Activated effector memory CD4-positive, alpha-beta T cell treated with anti-CD3 and anti-CD28 coated beads, Interleukin-2, amount 50 U/mL, for 16 hours (primary cell): ENCODE measurements around the gene KRTAP1-5.
"Not testable (repeated sequence)": the region's sequence is repeated elsewhere in the genome, so short reads cannot be mapped to it uniquely, and the experiment has no call there.

Experiments
- DNase-seq: peaks from one replicate; pipeline ENCODE4 v3.0.0-alpha.2; 2020

KRTAP1-5 gene, protein sequence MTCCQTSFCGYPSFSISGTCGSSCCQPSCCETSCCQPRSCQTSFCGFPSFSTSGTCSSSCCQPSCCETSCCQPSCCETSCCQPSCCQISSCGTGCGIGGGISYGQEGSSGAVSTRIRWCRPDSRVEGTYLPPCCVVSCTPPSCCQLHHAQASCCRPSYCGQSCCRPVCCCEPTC

DNA sequence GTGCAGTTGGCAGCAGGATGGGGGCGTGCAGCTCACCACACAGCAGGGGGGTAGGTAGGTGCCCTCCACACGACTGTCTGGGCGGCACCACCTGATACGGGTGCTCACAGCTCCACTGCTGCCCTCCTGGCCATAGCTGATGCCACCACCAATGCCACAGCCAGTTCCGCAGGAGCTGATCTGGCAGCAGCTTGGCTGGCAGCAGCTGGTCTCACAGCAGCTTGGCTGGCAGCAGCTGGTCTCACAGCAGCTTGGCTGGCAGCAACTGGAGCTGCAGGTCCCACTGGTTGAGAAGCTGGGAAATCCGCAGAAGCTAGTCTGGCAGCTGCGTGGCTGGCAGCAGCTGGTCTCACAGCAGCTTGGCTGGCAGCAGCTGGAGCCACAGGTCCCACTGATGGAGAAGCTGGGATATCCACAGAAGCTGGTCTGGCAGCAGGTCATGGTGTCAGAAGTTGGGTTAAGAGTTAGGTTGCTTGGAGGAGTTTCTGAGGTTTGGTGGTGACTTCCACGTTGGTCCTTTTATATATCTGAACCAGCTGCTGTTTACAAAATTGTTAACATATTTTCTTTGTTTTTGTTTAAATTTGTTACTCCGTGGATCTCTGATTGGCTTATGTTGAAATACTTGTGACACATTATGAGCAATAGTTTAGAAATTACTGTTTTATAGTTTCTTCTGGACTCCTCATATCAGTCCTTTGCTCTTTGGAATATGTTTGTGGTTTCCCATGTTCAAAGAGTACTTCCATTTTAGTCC is at the start of gene KRTAP1-5:
Gene KRTAP1-5, minus strand, starts transcription at position 494 of the 757 bp plus-strand sequence. Its CDS starts 53 bp downstream, at position 441.
- DNase-seq = no peak

DNA sequence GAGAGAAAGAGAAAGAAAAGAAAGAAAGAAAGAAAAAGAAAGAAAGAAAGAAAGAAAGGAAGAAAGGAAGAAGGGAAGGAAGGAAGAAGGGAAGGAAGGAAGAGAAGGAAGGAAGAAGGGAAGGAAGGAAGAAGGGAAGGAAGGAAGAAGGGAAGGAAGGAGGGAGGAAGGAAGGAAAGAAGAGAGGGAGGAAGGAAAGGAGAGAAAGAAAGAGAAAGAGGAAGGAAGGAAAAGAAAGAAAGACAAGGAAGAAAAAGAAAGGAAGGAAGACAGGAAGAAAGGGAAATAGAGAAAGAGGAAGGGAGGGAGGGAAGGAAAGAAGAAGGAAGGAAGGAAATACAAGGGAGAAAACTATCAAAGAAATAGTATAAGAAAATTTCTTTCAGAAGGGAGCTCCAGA is 49.8 kb upstream of the KRTAP1-5 start:
- DNase-seq = no peak

DNA sequence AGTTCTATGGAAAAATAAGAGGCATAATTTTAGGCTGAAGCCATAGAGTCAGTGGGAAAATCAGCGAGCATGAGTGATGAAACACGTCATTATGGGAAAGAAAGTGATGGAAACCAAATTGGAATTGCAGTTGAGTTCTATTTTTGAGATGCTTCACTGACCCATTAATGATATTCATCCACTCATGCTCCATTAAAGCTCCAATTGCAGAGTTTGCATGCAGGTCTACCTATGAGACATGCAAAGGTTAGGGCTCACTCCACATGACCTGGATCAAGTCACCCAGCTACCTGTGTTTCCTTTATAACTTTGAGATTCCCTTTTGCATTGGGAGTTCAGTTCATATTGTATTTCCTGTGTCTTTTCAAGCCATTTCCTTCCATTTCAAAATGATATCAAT is 46.7 kb upstream of the KRTAP1-5 start:
- no peak for DNase-seq

DNA sequence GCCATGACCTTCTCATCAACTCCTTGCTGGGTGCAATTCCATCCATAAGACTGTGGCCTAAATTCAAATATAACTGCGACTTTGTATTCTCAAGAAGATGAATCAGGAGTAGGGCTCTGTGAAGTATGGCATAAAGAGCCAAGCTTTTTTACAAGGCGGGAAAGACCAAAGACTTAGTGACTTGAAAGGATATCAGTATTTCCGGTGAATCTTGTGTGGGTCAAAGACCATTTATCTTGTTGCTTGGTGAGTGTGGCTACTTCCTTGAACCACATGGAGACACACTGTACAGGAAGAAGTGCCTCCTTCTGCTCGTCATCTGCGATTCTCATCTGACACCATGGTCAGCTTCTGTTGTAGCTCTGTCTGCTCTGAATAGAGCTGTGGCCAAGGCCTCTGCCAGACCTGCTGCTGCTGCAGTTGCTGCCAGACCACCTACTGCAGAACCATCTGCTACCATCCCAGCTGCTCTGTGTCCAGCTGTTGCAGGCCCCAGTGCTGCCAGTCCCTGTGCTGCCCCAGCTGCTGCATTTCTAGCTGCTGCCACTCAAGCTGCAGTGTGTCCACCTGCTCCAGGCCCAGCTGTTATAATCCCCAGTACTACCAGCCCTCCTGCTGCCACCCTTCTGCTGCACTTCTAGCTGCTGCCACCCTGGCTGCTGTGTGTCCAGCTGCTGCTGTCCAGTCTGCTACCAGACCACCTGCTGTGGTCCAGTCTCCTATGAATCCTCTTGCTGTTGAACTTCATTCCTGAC is 44.8 kb upstream of the KRTAP1-5 start:
- no peak for DNase-seq

DNA sequence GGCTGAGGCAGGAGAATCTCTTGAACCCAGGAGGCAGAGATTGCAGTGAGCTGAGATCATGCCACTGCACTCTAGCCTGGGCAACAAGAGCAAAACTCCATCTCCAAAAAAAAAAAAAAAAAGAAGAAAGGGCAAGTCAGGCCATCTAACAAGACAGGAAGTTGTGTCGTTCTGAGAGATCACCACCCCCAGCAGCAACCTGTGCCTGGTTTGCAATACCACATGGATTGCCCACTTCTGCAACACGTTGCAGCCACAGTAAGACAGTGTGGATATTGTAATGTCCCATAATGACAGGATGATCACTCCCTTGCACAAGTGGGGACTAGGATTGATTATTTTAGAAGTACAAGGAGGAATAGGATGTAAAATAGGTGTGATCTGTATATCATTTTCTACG is 42.0 kb upstream of the KRTAP1-5 start:
- DNase-seq = no peak

DNA sequence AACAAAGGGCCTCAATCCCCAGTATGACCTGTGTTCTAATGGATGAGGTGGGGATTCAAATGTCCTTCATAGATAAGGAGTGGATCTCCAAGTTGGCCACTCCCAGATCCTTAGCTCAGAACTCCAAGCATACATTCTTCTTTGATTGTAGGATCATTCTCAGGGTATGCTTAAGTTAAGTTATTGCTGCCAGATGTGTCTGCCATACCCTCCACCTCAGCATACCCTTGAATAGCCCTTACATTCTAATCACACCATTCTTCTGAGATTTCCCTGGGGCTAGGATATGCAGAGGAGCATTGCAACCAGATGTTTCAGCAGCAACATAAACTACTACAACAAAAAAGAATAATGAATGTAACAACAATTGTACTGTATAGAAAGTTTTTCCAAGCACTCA is 40.3 kb upstream of the KRTAP1-5 start:
- no peak for DNase-seq

DNA sequence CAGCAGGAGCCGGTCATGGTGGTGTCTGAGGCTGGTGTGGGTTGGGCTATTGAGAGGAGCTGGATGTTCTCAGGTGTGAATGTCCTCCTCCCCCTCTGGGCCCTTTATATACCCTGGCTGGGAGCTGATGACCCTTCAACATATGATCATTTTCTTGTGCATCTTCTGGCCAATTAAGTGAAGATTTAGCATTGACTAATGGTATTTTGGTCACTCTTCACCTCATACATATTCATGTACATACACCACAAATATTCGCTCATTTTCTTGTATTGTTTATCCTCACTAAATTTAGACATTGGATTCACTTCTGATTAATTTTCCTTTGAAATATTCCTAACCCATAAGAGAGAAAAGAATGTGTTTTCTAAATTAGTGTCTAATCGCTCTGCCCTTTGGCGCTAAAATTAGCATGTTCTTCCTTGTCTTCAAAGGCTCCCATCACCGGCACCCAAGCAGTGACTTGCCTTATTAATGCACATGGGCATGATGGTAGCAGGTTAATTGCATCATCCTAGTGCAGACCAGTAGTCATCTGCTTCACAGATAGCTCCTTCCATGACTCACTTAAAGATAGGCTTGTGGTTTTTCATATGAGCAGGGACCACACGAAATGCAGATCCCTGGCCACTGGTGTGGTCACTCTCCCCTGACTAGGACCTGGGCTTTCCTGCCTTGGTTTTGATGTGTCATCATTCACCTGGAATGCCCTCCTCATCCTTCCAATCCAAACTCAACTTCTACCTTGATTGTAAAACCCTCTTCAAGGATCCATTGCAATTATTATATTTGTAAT is 39.0 kb upstream of the KRTAP1-5 start, which contains the start of gene KRTAP2-4:
Gene KRTAP2-4, minus strand, starts transcription at position 51 of the 796 bp plus-strand sequence. Its CDS starts 34 bp downstream, at position 17.
- DNase-seq = no peak

DNA sequence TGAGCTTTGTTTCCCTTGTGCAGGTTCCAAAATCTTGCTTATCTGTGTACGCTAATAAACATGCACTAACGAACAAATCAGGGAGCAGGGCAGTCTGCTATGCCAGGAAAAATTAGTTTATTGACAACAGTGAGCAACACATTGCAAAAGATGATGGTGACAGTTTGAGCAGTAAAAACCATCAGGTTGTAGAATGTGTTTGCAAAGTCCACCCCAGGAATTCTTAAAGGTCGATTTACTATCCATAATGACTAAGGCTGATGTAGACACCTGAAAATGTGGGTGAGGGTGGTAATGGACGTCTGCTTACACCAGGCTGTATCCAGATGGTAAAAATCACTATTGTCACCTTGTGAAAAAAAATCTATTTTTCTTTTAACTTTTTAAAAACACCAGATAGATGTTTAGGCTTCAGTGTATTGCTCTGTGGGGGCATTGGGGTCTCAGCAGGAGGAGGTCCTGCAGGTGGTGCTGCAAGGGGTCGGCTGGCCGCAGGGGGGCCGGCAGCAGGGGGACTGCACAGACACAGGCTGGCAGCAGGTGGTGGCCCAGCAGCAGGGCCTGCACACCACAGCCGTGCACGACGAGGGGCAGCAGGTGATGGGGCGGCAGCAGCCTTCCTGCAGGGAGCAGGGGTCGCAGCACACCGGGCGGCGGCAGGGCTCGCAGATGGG is 38.1 kb upstream of the KRTAP1-5 start:
- not testable (repeated sequence) for DNase-seq

DNA sequence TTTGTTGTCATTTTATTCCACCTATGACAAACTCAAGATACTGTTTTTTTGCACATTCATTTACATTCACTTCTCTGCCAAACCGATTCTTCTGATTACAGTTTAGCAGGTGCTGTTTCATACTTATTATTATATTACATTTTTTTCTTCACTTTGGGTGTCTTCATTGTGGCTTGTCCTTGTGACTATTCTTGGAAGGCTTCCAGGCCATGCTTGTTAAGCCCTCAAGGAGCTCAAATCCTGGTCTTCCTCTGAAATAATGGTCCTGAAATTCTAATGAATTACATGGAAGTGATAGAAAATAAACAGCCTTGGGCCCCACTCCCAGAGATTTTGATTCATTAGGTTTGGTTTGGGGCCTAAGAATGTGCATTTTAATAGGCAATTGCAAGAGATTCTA is 37.3 kb upstream of the KRTAP1-5 start:
- DNase-seq = no peak

DNA sequence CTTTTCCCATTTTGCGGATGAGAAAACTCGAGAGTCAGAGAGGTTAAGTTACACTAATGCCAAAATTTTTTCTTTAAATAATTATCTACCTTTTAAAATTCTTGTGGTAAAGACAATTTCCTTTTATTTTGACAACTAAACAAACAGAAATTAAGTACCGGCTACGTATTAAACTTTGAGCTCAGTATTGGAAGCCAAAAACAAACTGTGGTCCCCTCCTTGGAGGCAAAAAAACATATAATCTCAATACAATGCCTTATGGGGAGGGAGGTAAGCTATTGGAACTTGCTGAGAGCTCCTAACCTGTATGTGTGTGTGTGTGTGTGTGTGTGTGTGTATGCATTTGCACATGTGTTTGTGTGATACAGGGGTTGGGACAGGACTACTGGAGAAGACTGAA is 36.4 kb upstream of the KRTAP1-5 start:
- DNase-seq = no peak

DNA sequence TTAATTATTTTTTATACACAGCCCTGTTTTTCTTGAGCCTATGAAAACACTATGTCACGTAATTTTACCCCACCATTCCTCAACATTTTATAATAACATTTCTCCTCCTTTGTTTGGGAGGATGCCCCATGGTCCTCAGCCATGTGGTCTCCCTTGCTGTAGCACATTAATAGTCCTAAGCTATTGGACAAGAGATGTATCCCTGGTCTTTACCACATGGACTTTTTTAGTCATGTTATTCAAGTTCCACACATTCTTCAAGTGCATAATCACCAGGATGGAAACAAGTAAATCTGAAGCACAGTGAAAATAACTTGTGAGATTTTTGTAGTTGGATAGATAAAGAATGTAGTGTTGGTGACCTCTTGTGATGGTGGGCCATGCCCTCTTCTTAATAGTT is 35.0 kb upstream of the KRTAP1-5 start:
- no peak for DNase-seq

DNA sequence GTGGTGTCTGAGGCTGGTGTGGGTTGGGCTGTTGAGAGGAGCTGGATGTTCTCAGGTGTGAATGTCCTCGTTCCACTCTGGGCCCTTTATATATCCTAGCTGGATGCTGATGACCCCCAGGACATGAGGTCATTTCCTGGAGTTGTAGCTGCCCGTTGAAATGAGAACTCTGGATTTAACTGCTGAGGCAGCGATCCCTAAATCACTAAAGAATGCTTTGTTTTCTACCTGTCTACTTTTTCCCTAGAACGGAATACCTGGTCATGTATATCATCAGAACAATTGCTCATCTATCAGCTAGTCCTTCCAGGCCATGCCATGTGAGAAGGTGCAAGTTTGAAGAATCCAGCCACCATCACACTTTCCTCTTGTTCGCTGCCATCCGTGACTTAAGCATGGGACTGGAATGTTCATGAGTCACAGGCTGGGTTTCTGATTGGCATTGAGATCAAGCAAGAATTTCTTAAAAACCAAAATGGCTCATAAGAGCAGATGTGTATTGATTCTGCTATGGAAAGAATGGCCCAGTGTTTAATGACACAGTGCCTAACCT is 33.1 kb upstream of the KRTAP1-5 start, which contains the start of gene KRTAP2-3:
Gene KRTAP2-3, minus strand, starts transcription at position 63 of the 553 bp plus-strand sequence. CDS start 64 bp downstream, outside the sequence.
- no peak for DNase-seq

DNA sequence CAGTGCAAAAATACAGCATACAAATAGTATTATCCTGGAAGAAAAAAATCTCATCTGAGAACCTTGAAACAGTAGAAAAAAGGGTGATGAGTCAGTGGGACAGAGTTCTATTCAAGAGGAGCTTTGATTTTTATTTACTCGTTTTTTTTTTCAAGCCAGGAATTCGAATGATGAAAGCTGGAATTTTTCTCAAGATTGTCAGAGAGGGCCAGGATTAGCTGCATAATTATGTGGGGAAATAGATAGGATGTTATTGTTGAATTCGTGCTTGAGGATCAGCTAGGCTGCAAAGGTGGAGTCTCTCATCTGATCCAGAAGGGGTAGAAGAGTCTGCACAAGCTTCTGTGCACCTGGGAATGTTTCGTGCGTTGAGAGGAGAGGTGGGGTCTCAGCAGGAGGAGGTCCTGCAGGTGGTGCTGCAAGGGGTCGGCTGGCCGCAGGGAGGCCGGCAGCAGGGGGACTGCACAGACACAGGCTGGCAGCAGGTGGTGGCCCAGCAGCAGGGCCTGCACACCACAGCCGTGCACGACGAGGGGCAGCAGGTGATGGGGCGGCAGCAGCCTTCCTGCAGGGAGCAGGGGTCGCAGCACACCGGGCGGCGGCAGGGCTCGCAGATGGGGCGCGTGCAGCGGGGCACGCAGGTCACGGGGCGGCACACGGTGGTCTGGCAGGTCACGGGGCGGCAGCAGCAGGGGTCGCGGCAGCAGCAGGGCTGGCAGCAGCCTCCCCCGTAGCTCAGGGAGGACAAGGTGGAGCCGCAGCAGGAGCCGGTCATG is 32.5 kb upstream of the KRTAP1-5 start:
- not testable (repeated sequence) for DNase-seq

DNA sequence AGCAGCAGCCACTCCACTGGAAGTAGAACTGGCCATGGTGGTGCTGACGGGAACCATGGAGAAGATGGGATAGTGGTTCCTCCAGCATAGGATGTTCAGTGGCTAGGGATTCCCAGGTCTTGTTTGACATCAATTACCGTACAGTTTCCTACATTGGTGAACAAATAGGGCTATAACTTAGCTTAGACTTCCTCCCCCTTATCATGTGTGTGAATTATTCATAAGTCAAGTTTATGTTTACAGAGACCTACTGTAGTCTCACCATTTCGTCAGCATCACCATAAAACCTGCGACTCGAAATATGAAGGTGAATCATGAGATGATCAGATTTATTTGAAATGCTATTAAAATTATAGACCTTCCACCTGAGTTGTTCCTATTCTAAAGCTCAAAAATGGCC is 31.7 kb upstream of the KRTAP1-5 start:
- DNase-seq = no peak

DNA sequence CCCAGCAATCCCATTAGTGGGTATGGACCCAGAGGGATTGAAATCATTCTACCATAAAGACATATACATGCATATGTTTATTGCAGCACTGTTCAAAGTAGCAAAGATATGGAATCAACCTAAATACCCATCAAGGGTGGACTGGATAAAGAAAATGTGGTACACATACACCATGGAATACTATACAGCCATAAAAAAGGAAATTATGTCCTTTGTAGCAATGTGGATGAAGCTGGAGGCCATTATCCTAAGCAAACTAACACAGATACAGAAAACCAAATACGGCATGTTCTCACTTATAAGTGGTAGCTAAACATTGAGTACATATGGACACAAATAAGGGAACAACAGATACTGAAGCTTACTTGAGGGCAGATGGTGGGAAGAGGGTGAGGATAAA is 30.5 kb upstream of the KRTAP1-5 start:
- DNase-seq = no peak

DNA sequence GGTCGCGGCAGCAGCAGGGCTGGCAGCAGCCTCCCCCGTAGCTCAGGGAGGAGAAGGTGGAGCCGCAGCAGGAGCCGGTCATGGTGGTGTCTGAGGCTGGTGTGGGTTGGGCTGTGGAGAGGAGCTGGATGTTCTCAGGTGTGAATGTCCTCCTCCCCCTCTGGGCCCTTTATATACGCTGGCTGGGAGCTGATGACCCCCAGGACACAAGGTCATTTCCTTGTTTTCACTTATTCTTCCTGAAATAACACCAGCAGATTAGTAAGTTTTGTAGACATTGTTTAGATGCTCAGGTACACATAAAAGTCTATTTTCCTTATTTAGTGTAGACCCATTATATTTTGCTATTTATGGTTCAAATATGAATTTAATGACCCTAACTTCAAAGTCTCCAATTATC is 28.1 kb upstream of the KRTAP1-5 start, which contains the start of gene KRTAP2-2:
Gene KRTAP2-2, minus strand, starts transcription at position 101 of the 400 bp plus-strand sequence. Its CDS starts 19 bp downstream, at position 82.
- not testable (repeated sequence) for DNase-seq

DNA sequence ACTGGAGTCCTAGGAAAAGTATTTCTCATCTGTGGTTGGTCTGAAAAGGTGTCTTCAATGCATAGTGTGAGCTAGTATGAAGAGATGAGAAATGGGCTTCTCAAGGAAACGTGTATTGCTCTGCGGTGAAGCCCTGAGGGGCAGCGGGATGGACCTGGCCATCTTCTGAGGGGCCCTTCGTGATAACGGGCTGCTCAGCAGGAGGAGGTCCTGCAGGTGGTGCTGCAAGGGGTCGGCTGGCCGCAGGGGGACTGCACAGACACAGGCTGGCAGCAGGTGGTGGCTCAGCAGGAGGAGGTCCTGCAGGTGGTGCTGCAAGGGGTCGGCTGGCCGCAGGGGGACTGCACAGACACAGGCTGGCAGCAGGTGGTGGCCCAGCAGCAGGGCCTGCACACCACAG is 27.5 kb upstream of the KRTAP1-5 start:
- DNase-seq = not testable (repeated sequence)

DNA sequence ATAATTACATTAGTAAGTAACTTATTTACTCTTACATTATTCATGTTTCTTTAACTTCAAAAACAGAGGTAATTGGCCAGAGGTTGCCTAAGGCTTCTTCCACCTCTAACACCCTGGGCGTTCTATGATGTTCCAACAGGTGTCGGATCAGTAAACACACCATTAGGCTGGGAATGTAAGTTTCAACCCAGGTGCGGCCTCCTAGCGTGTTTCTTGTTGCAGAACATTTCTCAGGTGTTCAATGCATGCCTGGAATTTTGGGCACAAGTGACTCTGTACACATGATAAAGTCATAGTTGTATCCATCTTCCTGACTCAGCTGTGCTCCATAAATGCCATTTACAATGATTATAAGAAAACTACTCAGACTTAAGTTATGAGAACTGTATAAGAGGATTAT is 27.0 kb upstream of the KRTAP1-5 start:
- no peak for DNase-seq

DNA sequence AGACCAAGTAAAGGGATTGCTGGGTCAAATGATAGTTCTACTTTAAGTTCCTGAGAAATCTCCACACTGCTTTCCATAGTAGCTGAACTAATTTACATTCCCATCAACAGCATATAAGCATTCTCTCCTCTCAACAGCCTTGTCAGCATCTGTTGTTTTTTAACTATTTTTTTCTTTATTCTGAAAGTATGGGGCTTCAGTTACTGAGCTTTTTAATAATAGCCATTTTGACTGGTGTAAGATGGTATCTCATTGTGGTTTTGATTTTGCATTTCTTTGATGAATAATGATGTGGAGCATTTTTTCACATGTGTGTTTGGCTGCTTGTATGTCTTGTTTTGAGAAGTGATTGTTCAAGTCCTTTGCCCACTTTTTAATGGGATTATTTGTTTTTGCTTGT is 25.6 kb upstream of the KRTAP1-5 start:
- no peak for DNase-seq

DNA sequence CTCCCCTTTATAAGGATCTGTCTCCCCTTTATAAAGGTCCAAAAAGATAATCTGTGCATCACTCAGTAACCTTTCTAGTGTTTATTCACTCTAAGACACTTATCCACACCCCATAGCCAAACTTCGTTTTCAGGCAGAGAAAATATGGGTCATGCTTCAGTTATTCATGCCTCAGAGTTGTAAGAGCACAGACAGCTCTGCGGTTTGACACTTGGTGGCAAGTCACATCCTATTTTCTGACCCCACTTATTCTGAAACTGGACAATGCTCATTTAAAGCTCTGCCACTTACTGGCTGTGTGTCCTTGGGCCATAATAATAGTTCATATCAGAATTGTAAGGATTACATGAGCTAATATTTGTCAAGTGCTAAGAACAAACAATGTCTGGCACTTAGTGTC is 22.1 kb upstream of the KRTAP1-5 start:
- DNase-seq = no peak

DNA sequence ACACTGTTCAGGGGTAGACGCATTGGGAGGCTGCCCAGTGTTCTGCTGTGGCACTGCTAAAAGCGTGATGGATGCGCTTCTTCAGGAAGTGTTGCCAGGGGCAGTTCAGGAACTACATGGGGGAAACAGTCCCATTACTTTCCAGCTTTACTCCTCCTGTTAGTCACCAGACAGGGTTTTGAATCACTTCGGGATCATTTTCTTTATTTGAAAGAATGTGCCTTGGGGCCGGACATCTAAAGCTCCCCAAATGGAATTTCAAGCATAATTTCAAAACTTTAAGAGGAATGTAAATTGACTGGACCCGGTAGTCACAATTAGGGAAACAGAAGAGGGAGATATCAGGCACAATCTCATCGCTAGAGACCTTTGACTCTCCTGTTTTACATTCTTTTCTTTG is 21.4 kb upstream of the KRTAP1-5 start:
- DNase-seq = no peak
